HG03175 (cell line): Measurements from ENCODE around the gene PCOLCE2.
"Not testable (repeated sequence)": the region's sequence is repeated elsewhere in the genome, so short reads cannot be mapped to it uniquely, and the experiment has no call there.

ENCODE experiments used
- ATAC-seq: cut with Tn5 transposase; IDR thresholded peaks from one replicate; pipeline ENCODE4 v1.9.1; 2021; ENCODE audit warnings: mild to moderate bottlenecking, moderate library complexity; ENCODE audit not compliant: unreplicated experiment

The PCOLCE2 gene

GRCh38 chr3:142904639-142905436, 16.0 kb upstream of the PCOLCE2 start:
- no peak for ATAC-seq

DNA sequence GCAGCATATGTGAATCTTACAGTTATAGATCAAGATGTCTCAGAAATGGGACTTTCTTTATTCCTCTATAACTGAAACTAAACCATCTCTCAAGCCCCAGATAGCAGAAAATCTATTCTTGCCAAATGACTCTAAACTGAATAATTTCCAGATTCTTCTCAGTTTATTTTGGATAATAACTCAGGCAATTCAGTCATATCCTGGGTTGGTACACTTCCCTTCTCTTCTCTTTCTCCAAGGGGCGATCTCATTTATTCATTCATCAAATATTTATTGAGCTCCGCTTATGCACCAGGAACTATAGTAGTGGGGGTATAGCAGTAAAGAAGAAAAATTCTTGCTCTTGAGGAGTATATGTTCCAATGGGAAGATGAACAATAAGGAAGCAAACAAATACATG, 13.5 kb upstream of the PCOLCE2 start:
- no peak for ATAC-seq

DNA sequence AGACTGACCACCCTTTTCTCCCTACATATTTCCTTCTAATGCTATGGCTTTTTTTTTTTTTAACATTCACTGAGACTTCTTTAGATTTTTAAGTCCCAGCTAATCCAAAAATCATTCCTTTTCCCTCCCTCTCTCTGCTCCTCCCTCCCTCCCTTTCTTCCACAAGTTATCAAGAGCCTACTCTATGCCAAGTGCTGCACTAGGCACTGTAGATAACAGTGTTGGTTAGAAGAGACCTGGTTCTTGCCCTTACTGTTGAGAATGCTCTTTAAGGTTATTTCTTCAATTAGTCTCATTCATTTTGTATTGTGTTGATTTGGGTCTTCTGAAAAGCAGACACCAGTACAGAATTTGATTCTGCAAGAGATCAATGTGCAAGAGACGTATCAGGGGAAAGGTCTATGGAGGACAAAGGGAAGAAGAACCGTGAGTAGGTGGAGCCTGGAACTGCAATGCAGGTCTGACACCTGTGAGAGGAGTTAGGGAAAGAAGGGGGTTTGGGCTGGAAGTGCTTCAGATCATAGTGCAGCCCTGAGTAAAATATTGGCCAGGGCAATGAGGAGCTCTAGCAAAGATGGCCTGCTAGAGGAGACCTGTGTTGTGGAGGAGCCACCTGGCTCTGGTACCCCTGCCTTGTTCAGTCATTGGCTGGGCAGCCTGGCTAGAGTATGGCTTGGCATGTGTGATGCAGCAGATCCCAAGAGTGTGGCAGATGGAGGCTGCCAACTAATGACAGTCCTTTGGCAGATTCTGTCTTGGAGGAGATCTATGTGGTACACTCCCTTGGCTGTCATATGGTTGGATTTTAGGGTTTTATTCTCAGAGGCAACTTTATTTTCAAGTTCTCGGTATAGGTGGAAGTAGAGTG, 9.7 kb upstream of the PCOLCE2 start:
- no peak for ATAC-seq

DNA sequence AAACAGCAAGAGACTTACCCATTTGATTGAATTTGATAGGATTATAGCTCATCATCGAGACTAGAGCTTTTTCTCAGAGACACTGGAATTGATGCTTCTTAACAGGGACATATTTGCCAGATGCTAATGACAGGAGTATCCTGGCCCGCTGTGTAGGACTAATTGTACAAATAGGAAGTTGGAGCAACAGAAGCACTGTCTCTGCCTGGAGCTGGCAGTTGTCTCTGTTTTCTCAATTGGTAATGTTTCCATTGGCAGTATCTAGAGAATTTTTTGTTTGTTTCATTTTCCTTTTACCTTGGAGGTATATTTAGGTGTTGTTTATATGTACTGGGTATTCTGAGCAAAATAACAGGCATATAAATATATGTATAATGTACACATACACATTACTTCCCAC, 8.9 kb upstream of the PCOLCE2 start:
- ATAC-seq: no peak

GRCh38 chr3:142896996-142897395, 8.1 kb upstream of the PCOLCE2 start:
- no peak for ATAC-seq

DNA sequence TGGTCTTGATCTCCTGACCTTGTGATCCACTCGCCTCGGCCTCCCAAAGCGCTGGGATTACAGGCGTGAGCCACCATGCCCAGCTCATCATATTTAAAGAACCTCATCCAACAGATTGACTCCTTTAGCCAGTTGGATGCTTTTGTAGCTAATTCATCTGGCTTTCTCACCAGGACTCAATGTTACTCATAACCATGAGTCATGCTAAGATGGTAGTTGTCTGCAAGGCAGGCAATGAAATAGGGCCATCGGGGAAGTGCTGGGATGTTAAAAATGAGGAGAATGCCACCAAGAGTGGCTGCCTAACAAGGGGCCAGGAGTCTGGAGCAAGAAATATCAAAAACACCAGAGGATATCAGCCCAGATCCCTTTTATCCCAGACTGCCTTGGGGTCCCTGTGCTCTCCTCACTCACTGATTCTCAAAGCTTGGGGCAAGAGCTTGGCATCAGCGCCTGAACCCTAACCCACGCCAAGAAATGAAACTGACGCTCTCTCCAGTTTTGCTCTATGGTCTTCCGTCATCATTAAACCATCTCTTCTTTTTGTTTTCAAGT, 7.4 kb upstream of the PCOLCE2 start:
- ATAC-seq: no peak

GRCh38 chr3:142894493-142894892, 5.6 kb upstream of the PCOLCE2 start:
- no peak for ATAC-seq

- ATAC-seq: no peak
Observed at GRCh38 chr3:142892714-142893113, 3.8 kb upstream of the PCOLCE2 start.

GRCh38 chr3:142890592-142890991, 1.7 kb upstream of the PCOLCE2 start:
- ATAC-seq: no peak

DNA sequence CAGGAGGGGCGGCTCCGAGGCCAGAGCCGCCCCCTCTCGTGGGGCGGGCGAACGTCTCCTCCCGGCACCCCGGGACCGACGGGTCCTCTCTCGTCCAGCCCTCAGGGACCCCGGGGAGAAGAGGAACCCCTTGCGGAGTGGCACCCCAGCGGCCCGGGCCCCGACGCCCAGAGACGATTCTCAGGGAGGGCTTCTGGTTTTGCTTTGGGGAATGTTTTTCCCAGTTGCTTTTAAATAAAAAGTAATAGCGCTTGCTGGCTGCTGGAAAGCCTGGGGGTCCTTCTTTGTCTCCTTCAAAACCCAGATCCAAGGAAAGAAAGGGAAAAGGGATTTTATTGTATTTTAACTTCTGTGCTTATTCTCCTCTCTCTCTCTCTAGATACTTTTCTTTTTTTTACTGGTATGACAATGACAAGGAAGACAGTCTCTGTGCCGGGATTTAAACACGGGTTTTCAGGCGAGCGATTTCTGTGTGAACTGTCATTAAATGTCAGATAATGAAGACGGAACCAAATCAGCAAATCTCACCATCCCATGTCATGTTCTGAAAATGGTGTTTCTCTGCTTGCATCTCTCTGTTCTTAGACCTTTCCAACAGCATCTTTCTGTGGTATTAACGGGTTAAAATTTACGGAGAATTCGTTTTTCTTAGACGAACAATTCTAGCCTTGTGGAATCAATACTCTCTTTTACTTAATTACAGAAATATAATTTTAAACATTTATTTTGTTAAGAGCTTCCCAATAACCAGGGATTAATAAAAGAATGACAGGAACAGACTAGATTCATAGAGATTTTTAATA, 530 bp upstream of the PCOLCE2 start:
- ATAC-seq: peak; percentile 19

DNA sequence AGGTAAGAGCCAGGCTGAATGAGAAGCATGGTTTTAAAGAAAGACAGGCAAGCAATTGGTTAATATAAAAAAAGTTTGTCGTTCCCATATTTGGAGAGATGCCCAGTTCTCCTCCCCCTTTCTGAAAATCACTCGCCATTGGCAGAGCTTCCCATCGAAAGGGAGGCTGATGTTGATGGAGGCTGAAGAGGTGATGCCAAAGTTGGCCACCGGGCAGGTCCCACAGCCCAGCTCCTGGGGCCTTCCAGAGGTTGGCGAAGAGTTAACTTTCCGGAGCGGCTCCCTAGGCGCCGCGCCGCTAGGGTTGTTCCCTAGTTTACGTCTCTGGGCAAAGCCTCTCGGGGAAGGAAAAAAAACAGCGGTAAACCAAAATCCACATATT, 793 bp downstream of the PCOLCE2 start:
- ATAC-seq: peak; percentile 18

GRCh38 chr3:142886940-142887339, 1.9 kb downstream of the PCOLCE2 start:
- ATAC-seq: no peak

GRCh38 chr3:142886021-142886420, 2.9 kb downstream of the PCOLCE2 start:
- ATAC-seq: no peak

DNA sequence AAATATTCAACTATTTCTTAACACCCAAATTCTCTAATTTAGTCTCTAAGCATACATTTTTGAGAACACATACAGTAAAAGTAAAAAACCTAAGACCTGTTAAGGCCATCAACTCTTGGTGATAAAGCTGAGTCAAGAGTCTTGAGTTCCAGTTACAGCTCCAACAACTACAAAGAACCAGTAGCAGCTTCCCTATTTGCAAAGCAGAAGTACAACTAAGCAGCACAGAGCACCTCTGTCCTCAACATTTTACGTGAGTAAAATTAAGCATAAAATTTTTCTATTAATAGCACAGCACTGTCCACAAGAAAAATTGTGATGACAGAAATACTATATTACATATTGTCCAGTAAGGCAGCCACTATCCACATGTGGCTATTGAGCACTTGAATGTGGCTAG, 4.4 kb downstream of the PCOLCE2 start:
- ATAC-seq: no peak

GRCh38 chr3:142883534-142883933, 5.3 kb downstream of the PCOLCE2 start:
- not testable (repeated sequence) for ATAC-seq

- no peak for ATAC-seq
Observed at GRCh38 chr3:142881445-142882224, 7.2 kb downstream of the PCOLCE2 start.

GRCh38 chr3:142878649-142879300, 10.1 kb downstream of the PCOLCE2 start:
- no peak for ATAC-seq

GRCh38 chr3:142876417-142876816, 12.5 kb downstream of the PCOLCE2 start:
- ATAC-seq: no peak

- no peak for ATAC-seq
Observed at GRCh38 chr3:142875583-142876207, 13.2 kb downstream of the PCOLCE2 start.
